ENCODE results near the gene GTPBP8. TPM values are rescaled to one million over a fixed set of nuclear protein-coding genes. Genes with fewer than 3 reads are reported as not detected.

GTPBP8 gene
- polyA plus RNA-seq, 1 donor from 2014 or later, result 32.4 TPM

DNA sequence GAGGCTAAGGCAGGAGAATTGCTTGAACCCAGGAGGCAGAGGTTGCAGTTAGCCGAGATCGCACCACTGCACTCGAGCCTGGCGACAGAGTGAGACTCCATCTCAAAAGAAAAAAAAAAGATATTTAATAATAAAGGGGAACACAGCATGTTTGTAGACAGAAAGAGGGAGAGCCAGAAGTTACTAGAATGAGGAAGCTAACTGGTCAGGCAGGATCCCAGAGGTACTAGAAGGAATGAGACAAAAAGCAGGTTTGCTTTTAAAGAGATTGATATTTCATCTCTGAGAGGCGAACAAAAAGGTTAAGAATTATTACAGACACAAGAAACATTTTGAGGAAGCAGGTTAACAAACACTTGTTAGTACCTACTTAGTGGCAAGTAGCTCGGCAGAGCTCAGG is 25.1 kb upstream of the GTPBP8 start:
- no peak for TF ChIP-seq POLR2AphosphoS5 (IDR thresholded peaks at IDR 0.05)
- TF ChIP-seq EP300 (conservative IDR thresholded peaks at IDR 0.05; ENCODE audit: poor library complexity, severe bottlenecking), result no peak
- no peak for TF ChIP-seq RAD21 (conservative IDR thresholded peaks at IDR 0.05)
- no peak for TF ChIP-seq TAF1 (IDR thresholded peaks at IDR 0.05; ENCODE audit: low read depth)
- TF ChIP-seq, protein P1, sequence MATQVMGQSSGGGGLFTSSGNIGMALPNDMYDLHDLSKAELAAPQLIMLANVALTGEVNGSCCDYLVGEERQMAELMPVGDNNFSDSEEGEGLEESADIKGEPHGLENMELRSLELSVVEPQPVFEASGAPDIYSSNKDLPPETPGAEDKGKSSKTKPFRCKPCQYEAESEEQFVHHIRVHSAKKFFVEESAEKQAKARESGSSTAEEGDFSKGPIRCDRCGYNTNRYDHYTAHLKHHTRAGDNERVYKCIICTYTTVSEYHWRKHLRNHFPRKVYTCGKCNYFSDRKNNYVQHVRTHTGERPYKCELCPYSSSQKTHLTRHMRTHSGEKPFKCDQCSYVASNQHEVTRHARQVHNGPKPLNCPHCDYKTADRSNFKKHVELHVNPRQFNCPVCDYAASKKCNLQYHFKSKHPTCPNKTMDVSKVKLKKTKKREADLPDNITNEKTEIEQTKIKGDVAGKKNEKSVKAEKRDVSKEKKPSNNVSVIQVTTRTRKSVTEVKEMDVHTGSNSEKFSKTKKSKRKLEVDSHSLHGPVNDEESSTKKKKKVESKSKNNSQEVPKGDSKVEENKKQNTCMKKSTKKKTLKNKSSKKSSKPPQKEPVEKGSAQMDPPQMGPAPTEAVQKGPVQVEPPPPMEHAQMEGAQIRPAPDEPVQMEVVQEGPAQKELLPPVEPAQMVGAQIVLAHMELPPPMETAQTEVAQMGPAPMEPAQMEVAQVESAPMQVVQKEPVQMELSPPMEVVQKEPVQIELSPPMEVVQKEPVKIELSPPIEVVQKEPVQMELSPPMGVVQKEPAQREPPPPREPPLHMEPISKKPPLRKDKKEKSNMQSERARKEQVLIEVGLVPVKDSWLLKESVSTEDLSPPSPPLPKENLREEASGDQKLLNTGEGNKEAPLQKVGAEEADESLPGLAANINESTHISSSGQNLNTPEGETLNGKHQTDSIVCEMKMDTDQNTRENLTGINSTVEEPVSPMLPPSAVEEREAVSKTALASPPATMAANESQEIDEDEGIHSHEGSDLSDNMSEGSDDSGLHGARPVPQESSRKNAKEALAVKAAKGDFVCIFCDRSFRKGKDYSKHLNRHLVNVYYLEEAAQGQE (IDR thresholded peaks at IDR 0.05; ENCODE audit: borderline replicate concordance), result no peak
- TF ChIP-seq EZH2 (IDR thresholded peaks at IDR 0.05; ENCODE audit: borderline replicate concordance, insufficient read depth, low read length, poor library complexity, severe bottlenecking), result no peak
- TF ChIP-seq SMC3 (conservative IDR thresholded peaks at IDR 0.05; ENCODE audit: poor library complexity), result no peak
- Histone ChIP-seq H3K79me2 (replicated peaks; ENCODE audit: insufficient read depth, low read length) (no peaks in the 10 kb centered on the region), H3F3A (ENCODE audit: insufficient read depth, low read length, poor library complexity, severe bottlenecking) (no peaks in the 10 kb centered on the region), H3K4me3 (ENCODE audit: low read length) (no peak overlapping the region), H3K9me2 (ENCODE audit: insufficient read depth, low read length) (no peaks in the 10 kb centered on the region), H3K27ac (ENCODE audit: low read length) (no peak overlapping the region), H4K20me1 (ENCODE audit: insufficient read depth) (no peaks in the 10 kb centered on the region), H3K9me3 (ENCODE audit: low read length) (no peaks in the 10 kb centered on the region), H3K9ac (ENCODE audit: low read length) (no peak overlapping the region), H3K36me3 (ENCODE audit: insufficient read depth, low read length) (no peaks in the 10 kb centered on the region), H3K4me2 (ENCODE audit: low read length) (no peak overlapping the region), H3K27me3 (ENCODE audit: insufficient read depth, low read depth, low read length) (no peaks in the 10 kb centered on the region), H2AFZ (ENCODE audit: low read depth, low read length) (no peak overlapping the region)

DNA sequence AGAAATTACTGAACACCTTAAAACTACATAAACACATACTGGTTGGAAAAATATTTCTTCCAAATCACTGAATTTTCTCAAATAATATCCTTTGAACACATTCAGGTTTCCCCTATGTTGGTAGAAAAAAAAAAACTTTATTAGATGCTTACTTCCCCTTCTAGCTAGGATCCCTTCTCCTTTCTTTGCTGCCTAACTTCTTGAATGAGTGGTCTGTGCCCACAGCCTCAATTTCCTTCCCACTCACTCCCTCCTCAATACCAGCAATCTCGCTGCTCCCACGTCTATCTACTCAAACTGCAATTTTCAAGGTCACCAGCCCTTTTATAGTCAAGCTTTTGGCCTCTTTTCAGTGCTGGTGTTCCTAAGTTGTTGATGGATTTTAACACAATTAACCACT is 24.2 kb upstream of the GTPBP8 start:
- Histone ChIP-seq H3K4me2 (ENCODE audit: low read length) (no peak overlapping the region), H3K27ac (ENCODE audit: low read length) (no peak overlapping the region), H3K36me3 (ENCODE audit: insufficient read depth, low read length) (no peaks in the 10 kb centered on the region), H3K9me2 (ENCODE audit: insufficient read depth, low read length) (no peaks in the 10 kb centered on the region), H2AFZ (ENCODE audit: low read depth, low read length) (no peak overlapping the region), H4K20me1 (ENCODE audit: insufficient read depth) (no peaks in the 10 kb centered on the region), H3K27me3 (ENCODE audit: insufficient read depth, low read depth, low read length) (no peaks in the 10 kb centered on the region), H3K4me3 (ENCODE audit: low read length) (no peak overlapping the region), H3K9me3 (ENCODE audit: low read length) (no peaks in the 10 kb centered on the region), H3K79me2 (replicated peaks; ENCODE audit: insufficient read depth, low read length) (no peaks in the 10 kb centered on the region), H3F3A (ENCODE audit: insufficient read depth, low read length, poor library complexity, severe bottlenecking) (no peaks in the 10 kb centered on the region), H3K9ac (ENCODE audit: low read length) (no peak overlapping the region)
- TF ChIP-seq EZH2 (IDR thresholded peaks at IDR 0.05; ENCODE audit: borderline replicate concordance, insufficient read depth, low read length, poor library complexity, severe bottlenecking) (no peak), MXI1 (conservative IDR thresholded peaks at IDR 0.05; ENCODE audit: poor library complexity, severe bottlenecking) (no peak), TAF1 (IDR thresholded peaks at IDR 0.05; ENCODE audit: low read depth) (no peak), SMC3 (conservative IDR thresholded peaks at IDR 0.05; ENCODE audit: poor library complexity) (no peak), EP300 (conservative IDR thresholded peaks at IDR 0.05; ENCODE audit: poor library complexity, severe bottlenecking) (no peak), RAD21 (conservative IDR thresholded peaks at IDR 0.05) (no peak), POLR2AphosphoS5 (IDR thresholded peaks at IDR 0.05) (no peak)
- TF ChIP-seq, protein P2, sequence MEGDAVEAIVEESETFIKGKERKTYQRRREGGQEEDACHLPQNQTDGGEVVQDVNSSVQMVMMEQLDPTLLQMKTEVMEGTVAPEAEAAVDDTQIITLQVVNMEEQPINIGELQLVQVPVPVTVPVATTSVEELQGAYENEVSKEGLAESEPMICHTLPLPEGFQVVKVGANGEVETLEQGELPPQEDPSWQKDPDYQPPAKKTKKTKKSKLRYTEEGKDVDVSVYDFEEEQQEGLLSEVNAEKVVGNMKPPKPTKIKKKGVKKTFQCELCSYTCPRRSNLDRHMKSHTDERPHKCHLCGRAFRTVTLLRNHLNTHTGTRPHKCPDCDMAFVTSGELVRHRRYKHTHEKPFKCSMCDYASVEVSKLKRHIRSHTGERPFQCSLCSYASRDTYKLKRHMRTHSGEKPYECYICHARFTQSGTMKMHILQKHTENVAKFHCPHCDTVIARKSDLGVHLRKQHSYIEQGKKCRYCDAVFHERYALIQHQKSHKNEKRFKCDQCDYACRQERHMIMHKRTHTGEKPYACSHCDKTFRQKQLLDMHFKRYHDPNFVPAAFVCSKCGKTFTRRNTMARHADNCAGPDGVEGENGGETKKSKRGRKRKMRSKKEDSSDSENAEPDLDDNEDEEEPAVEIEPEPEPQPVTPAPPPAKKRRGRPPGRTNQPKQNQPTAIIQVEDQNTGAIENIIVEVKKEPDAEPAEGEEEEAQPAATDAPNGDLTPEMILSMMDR (IDR thresholded peaks at IDR 0.05; ENCODE audit: poor library complexity, severe bottlenecking), result no peak
- TF ChIP-seq, protein P1 (IDR thresholded peaks at IDR 0.05; ENCODE audit: borderline replicate concordance), result no peak

All from neural cell (in vitro differentiated cells).